ENCODE data around the gene OR7A10.

Gene OR7A10

GRCh38 chr19:14814982-14815652, 33.6 kb downstream of the OR7A10 start:
- H3K4me1 ChIP-seq, result no peaks in the 10 kb centered on the region
- no peaks in the 10 kb centered on the region for H3K9me3 ChIP-seq
- no peak for DNase-seq
- no peak overlapping the region for H3K4me3 ChIP-seq
- TF ChIP-seq CTCF (IDR thresholded peaks at IDR 0.05), result no peak
- no peaks in the 10 kb centered on the region for H3K36me3 ChIP-seq
- intact Hi-C loops (cut with DNase I; ENCODE audit: low total_unique reads), result no loop called here
- H3K27ac ChIP-seq, result no peak overlapping the region
- H3K27me3 ChIP-seq, result peaks cover 0 to 18% of the 10 kb centered on the region in 2 donors

GRCh38 chr19:14809272-14810057, 39.3 kb downstream of the OR7A10 start:
- peaks cover 0 to 18% of the 10 kb centered on the region in 2 donors for H3K27me3 ChIP-seq
- H3K27ac ChIP-seq, result no peak overlapping the region
- intact Hi-C loops (cut with DNase I; ENCODE audit: low total_unique reads), result no loop called here
- H3K4me3 ChIP-seq, result no peak overlapping the region
- H3K9me3 ChIP-seq, result no peaks in the 10 kb centered on the region
- no peak for DNase-seq
- no peaks in the 10 kb centered on the region for H3K4me1 ChIP-seq
- no peak for TF ChIP-seq CTCF (IDR thresholded peaks at IDR 0.05)
- no peaks in the 10 kb centered on the region for H3K36me3 ChIP-seq

- intact Hi-C loops (cut with DNase I; ENCODE audit: low total_unique reads), result no loop called here
- no peaks in the 10 kb centered on the region for H3K9me3 ChIP-seq
- TF ChIP-seq CTCF (IDR thresholded peaks at IDR 0.05), result no peak
Measured at GRCh38 chr19:14804765-14805164, 44.0 kb downstream of the OR7A10 start.

GRCh38 chr19:14798760-14799159, 50.0 kb downstream of the OR7A10 start:
- no peak overlapping the region for H3K4me3 ChIP-seq
- no peak for TF ChIP-seq CTCF (IDR thresholded peaks at IDR 0.05)
- no peak overlapping the region for H3K27ac ChIP-seq
- no peaks in the 10 kb centered on the region for H3K4me1 ChIP-seq
- no peaks in the 10 kb centered on the region for H3K9me3 ChIP-seq
- H3K27me3 ChIP-seq, result no peaks in the 10 kb centered on the region
- H3K36me3 ChIP-seq, result no peaks in the 10 kb centered on the region
- no peak for DNase-seq
- intact Hi-C loops (cut with DNase I; ENCODE audit: low total_unique reads), result no loop called here

More at GRCh38 chr19:14804765-14805164, 44.0 kb downstream of the OR7A10 start:
- H3K36me3 ChIP-seq, result no peaks in the 10 kb centered on the region
- DNase-seq, result no peak
- no peaks in the 10 kb centered on the region for H3K27me3 ChIP-seq
- no peak overlapping the region for H3K27ac ChIP-seq
- no peak overlapping the region for H3K4me3 ChIP-seq
- H3K4me1 ChIP-seq, result no peaks in the 10 kb centered on the region

GRCh38 chr19:14796021-14796420, 52.7 kb downstream of the OR7A10 start:
- TF ChIP-seq CTCF (IDR thresholded peaks at IDR 0.05), result no peak
- no peaks in the 10 kb centered on the region for H3K36me3 ChIP-seq
- peaks cover 0 to 4% (median 0%) of the 10 kb centered on the region in 3 donors for H3K9me3 ChIP-seq
- no peaks in the 10 kb centered on the region for H3K4me1 ChIP-seq
- H3K27ac ChIP-seq, result no peak overlapping the region
- no peak for DNase-seq
- H3K27me3 ChIP-seq, result no peaks in the 10 kb centered on the region
- intact Hi-C loops (cut with DNase I; ENCODE audit: low total_unique reads), result no loop called here
- no peak overlapping the region for H3K4me3 ChIP-seq

All from tibial artery (tissue), 4 donors.